Dendritic cell treated with granulocyte-macrophage colony-stimulating factor and Interleukin-4, amounts not matched to agents 40 ng/mL and 50 ng/mL, for 4 days (primary cell): ENCODE results near the gene ANKS6.

ENCODE experiments used
- H3K27ac Mint-ChIP-seq: one replicate; pipeline ENCODE4 v1.8.0; 2022; ENCODE audit warnings: mild to moderate bottlenecking, mixed read lengths
- H3K27me3 Mint-ChIP-seq: one replicate; pipeline ENCODE4 v1.8.0; 2022; ENCODE audit warnings: mild to moderate bottlenecking, mixed read lengths
- H3K36me3 Mint-ChIP-seq: one replicate; pipeline ENCODE4 v1.8.0; 2022; ENCODE audit warnings: low read depth, mixed read lengths
- H3K4me1 Mint-ChIP-seq: one replicate; pipeline ENCODE4 v1.8.0; 2022; ENCODE audit warnings: low read depth, mixed read lengths
- H3K4me3 Mint-ChIP-seq: one replicate; pipeline ENCODE4 v1.8.0; 2022; ENCODE audit warnings: mild to moderate bottlenecking, moderate library complexity, mixed read lengths
- H3K9me3 Mint-ChIP-seq: one replicate; pipeline ENCODE4 v1.8.0; 2022; ENCODE audit warnings: mixed read lengths
- intact Hi-C: fragments of 100-400 bp; cut with micrococcal nuclease; formaldehyde crosslinking; loops from one replicate; pipeline ENCODE4 v1.15.0; 2022

Gene ANKS6

DNA sequence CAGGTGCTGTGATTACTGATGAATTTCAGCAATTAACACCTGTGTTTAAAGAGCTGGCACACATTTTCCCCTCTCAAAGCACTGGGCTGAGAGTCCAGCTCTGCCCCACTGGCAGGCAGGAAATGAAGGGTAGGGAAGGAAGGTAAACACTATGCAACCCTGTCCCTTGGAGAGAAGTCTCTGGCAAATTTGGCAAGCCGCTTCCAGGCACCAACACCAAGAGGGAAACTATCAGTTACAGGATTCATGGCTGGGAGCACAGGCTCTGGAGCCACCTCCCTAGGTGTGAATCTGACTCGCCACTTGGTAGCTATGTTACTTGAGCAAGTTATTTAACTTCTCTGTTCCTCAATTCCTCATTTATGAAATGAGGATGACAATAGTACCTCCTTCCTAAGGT is 3.3 kb downstream of the ANKS6 start:
- Mint-ChIP-seq H3K4me1 (peaks cover 24% of the 10 kb centered on the region), H3K27me3 (peaks cover 35% of the 10 kb centered on the region), H3K9me3 (peaks cover 3% of the 10 kb centered on the region), H3K36me3 (peaks cover 5% of the 10 kb centered on the region), H3K27ac (no peak overlapping the region), H3K4me3 (no peak overlapping the region)
- intact Hi-C loops: loop anchor here (5.0 kb wide), 1 partner anchor 256 kb away; no protein-coding TSS in a partner anchor

DNA sequence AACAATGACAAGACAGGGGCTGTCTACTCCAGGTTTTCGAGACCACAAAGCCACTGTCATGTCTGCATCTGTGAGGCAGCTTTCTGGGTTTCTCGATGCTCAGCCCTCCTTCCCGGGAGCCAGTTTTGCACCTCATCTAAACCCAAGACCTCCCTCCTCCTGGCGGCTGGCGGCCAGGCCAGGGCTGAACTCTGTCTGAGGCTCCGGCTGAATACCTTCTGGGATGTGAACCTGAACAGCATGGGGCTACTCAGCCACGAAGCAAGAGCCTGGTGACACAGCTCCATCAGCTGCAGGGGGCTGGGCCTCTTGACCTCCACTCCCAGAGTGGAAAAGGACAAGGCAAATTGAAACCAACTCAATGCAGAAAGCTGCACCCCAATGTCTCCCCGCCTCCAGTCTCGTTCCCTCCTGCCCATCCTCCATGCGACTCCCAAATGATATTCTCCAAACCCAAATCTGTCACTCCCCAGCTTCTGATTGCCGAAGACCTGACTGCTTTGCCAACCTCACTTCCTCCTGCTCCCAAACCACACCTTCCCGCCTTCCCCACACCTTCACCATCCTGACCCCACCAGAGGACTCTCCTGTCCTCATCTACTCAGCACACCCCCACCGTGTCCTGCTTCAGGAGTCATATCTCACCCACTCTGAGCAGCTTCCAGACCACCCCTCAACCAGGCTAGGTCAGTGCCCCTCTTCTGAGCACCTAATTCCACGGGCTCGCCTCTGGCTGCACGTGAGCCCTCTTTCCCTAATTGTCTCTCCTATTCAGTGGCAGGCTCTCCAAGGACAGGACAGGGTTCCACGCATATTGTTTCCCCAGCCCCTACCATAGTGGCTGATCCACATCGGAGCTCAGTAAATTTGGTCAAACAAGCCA is 4.5 kb downstream of the ANKS6 start:
- Mint-ChIP-seq H3K27me3 (peaks cover 24% of the 10 kb centered on the region), H3K4me3 (no peak overlapping the region)

DNA sequence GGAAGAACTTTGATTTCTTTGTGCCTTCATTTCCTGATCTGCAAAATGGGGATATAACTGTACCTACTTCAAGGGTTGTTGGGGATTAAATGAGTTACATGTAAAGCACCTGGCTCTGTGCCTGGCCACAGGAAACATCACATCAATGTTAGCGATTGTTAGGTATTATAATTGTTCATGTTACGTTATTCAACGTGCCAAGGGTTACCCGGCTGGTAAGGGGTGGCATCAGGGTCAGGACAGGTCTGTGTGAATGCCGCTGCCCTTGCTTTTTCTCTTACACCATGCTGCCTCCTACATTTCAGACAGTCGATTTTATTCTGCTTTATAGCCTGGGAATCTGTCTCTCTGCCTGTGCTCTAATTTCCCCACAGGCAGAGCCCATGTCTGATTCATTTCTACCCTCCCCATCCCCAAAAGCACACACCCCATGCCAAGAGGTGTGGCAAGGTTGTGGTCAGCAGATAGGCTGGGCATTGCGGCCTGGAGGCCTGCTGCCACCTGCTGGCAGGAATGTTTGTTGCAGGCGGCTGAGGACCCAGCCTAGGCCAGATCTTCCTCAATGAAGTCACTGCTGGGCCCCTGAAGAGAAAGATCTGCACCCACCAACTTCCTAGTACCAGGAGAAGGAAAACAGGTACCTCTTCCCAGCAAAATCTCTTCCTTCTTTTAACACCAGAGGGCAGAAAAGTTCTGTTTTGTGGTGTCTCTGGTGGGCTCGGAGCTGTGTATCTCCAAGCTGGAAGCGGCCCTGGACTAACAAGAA is 5.3 kb downstream of the ANKS6 start:
- peaks cover 14% of the 10 kb centered on the region for H3K4me1 Mint-ChIP-seq
- intact Hi-C loops: loop anchor here (1.0 to 5.0 kb wide), 2 partner anchors 254 to 476 kb away; no protein-coding TSS in a partner anchor
- H3K27me3 Mint-ChIP-seq: peaks cover 21% of the 10 kb centered on the region
- H3K27ac Mint-ChIP-seq: no peak overlapping the region
- no peaks in the 10 kb centered on the region for H3K36me3 Mint-ChIP-seq
- H3K4me3 Mint-ChIP-seq: no peak overlapping the region
- no peaks in the 10 kb centered on the region for H3K9me3 Mint-ChIP-seq

More for the DNA sequence above, 4.5 kb downstream of the ANKS6 start:
- Mint-ChIP-seq H3K9me3 (no peaks in the 10 kb centered on the region), H3K4me1 (peaks cover 18% of the 10 kb centered on the region), H3K27ac (no peak overlapping the region), H3K36me3 (peaks cover 4% of the 10 kb centered on the region)
- intact Hi-C loops: loop anchor here (1.0 to 5.0 kb wide), 2 partner anchors 255 to 477 kb away; no protein-coding TSS in a partner anchor

DNA sequence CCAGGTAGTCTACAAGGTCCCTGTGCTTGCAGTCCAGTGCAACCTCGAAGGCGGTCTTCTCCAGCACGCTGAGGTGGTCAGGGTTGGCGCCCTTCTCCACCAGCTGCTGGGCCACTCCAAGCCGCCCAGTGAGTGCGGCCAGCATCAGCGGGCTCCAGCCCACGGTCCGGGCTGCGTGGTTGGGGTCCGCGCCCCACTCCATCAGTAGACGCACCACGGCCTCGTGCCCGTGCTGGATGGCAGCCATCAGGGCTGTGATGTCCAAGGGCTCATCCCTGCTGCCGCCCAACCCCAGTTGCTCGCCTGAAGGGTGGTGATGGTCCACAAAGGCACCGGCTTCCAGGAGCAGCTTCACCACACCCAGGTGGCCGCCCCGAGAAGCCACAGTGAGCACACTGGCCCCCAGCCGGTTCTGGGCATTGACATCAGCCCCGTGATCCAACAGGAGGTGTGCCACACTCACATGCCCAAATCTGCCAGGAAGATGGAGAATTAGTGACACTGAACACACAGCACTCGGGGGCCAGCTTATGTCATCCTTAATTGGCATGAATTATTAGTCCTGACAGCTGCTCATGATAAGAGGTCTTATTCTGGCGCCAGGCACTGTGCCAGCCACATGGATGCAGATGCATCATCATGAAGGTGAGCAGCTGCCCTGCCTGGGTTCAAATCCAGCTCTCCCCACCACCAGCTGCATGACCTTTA is 6.1 kb downstream of the ANKS6 start:
- Mint-ChIP-seq H3K27me3 (peaks cover 15% of the 10 kb centered on the region), H3K4me3 (no peak overlapping the region), H3K9me3 (no peaks in the 10 kb centered on the region), H3K4me1 (peaks cover 9% of the 10 kb centered on the region), H3K36me3 (no peaks in the 10 kb centered on the region), H3K27ac (no peak overlapping the region)
- intact Hi-C loops: loop anchor here (5.0 kb wide), 1 partner anchor 253 kb away; no protein-coding TSS in a partner anchor

DNA sequence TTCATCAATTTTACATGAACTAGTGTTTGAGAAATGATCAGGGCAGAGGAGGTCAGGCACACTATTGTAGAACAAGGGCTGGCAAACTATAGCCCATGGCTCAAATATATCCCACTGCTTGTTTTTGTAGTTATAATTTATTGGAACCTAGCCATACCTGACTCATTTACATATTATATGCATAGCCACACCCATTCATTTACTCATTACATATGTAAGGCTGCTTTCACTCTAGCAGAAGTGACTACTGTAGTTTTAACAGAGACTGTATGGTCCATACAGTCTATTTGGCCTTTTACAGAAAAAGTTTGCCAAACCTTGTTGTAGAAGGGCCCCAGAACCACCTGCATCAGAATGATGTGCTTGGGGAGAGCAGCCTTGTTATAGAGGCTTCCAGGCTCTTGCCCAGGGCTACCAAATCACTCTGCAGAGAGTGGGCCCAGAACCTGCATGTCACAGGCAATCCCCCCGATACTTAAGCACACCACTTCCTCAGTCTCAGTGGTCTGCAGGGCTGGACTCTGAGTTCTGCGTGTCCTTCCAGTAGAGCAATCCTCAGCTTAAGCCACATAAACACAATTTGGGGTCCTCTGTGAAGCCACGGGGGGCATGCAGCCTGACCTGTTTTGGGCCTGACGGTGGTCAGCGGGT is 6.7 kb downstream of the ANKS6 start:
- Mint-ChIP-seq H3K9me3 (no peaks in the 10 kb centered on the region), H3K27me3 (peaks cover 9% of the 10 kb centered on the region), H3K36me3 (no peaks in the 10 kb centered on the region), H3K27ac (no peak overlapping the region), H3K4me3 (no peak overlapping the region), H3K4me1 (peaks cover 5% of the 10 kb centered on the region)
- intact Hi-C loops: loop anchor here (5.0 kb wide), 1 partner anchor 252 kb away; no protein-coding TSS in a partner anchor

DNA sequence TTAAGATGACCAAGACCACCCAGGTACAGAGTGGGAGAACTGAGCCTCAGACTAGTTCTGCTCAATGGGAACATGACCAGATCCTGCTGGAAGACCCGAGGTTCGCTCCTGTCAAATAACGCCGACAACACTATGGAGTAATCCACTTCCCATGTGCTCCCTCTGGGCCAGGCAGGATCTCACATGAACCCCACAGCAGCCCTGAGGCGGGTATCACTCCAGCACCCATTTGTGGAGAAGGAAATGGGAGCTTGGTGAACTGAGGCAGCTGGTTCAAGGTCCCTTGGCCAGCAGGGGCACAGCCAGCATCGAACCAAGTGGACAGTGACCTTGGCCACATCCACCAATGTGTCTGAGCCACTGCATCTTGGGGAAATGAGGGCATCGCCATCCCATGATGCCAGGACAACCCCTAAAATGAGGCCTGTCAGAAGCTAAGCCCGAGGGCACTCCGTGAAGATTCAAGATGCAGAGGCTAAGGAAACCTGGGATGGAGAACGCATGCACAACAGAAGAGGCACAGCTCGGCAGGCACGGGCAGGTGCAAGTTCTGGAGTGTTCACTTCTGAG is 8.5 kb downstream of the ANKS6 start:
- no peak overlapping the region for H3K4me3 Mint-ChIP-seq
- peaks cover 5% of the 10 kb centered on the region for H3K27me3 Mint-ChIP-seq
- H3K27ac Mint-ChIP-seq: no peak overlapping the region
- H3K9me3 Mint-ChIP-seq: no peaks in the 10 kb centered on the region
- intact Hi-C loops: no loop called here
- H3K4me1 Mint-ChIP-seq: peaks cover 14% of the 10 kb centered on the region
- no peaks in the 10 kb centered on the region for H3K36me3 Mint-ChIP-seq

DNA sequence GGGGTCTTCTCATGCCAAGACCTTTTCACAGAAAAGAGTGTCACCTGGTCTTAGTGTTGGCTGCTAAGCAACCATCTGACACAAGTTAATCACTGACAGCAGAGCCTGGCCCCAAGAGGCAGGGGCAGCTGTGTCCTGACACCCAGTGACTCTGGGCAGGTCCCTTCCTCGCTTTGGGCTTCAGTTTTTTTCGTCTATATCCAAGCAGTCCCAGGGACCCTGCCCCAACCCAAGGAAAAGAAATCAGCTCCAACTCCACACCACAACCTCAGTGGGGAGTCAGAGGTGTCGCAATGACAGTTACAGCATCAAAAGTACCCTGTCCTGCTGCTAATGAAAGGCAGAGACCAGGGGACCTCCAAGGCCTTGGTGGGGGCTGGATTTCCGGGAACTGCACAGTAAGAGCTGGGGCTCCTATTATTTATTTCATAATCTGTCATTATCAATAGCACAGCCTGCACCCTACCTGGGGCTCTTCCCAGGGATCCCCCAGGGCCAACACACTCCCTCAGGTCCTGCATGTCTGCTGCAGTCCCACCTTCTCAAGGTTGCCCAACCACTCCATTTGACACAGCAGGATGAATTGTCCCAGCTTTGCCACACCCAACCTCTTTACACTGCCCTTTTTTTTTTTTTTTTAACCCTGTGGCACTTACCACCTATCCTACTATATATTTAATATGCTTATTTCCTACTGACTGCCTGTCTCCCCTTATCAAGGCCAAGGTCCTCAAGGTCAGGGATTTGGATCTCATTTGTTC is 9.4 kb downstream of the ANKS6 start:
- peaks cover 24% of the 10 kb centered on the region for H3K4me1 Mint-ChIP-seq

DNA sequence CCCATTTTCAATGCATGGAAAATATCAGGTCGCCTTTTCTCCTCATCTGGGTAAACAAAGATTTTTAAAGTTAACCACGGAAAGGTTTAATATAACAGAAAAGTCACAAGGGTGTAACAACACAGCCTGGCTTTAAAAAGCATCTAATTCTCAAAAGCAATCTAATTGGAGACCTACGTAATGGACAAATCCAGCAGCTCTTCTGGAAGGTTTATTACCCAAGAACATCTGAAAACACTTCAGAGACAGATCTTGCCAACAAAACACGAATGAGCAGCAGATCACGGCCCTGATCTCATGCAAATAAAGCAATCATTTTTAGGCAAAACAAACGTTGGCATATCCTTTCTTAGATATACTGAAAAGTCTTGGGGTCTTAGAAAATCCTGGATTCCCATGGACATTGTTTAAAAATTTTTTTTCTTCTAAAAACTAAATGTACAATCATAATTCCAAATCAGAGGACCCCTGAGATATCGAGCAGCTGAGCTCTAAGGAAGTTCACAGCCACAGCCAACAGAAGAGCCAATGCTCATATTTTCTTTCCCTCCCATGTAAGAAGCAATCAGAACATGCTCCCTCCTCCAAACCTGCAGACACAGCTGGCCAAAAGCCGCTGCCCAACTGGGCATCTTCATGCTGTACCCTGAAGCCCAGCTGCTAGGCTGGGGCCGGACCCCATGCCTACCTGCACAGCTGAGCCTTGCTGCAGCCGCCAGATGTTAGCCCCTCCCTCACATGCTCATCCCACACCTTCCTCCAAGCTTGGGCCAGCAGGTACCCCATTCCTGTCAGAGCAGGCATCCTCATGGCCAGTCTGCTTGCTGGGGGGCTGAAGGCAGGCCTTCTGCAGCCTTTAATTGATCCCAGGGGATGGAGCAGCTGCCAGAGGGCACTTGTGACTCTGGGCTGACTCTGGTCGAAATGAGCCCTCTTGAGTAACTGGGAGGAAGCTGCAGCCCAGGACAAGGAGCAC is 11.2 kb downstream of the ANKS6 start:
- no peak overlapping the region for H3K4me3 Mint-ChIP-seq
- H3K9me3 Mint-ChIP-seq: no peaks in the 10 kb centered on the region
- H3K4me1 Mint-ChIP-seq: peaks cover 19% of the 10 kb centered on the region
- intact Hi-C loops: no loop called here
- H3K36me3 Mint-ChIP-seq: no peaks in the 10 kb centered on the region
- no peak overlapping the region for H3K27ac Mint-ChIP-seq
- no peaks in the 10 kb centered on the region for H3K27me3 Mint-ChIP-seq

More for the DNA sequence above, 9.4 kb downstream of the ANKS6 start:
- peaks cover 1% of the 10 kb centered on the region for H3K27me3 Mint-ChIP-seq
- no peak overlapping the region for H3K4me3 Mint-ChIP-seq
- no peaks in the 10 kb centered on the region for H3K36me3 Mint-ChIP-seq
- intact Hi-C loops: no loop called here
- no peaks in the 10 kb centered on the region for H3K9me3 Mint-ChIP-seq
- no peak overlapping the region for H3K27ac Mint-ChIP-seq

DNA sequence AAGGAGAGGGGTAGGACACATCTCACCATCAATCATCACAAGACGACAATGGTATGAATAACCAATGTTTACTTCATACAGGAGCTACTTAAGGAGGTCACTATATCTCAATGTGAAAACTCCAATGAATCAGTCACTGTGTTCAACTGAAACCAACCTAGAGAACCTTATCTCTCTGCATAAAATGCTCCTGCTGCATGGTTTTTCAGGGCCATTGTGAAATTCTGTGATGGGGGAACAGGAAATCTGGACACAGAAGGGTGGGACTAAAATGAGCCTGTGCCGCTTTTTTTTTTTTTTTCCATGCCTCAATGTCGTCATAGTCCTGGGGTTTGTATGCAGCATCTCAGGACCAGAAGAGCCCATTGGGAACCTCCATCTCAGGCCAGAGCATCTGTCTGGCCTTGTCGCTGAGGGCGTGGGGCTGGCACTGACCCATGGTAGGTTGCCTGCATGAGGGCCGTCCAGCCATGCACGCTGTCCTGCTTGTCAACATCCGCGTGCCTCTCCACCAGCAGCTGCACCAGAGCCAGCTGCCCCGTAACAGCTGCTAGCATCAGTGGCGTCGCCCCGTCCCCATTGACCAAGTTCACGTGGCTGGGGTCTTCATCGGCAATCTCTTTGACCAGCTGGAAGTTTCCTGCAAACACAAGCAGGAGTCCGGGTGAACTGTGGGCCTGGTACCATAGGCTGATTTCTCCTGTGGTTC is 12.7 kb downstream of the ANKS6 start:
- Mint-ChIP-seq H3K4me3 (no peak overlapping the region), H3K27me3 (no peaks in the 10 kb centered on the region), H3K27ac (no peak overlapping the region), H3K36me3 (no peaks in the 10 kb centered on the region), H3K4me1 (peaks cover 19% of the 10 kb centered on the region), H3K9me3 (no peaks in the 10 kb centered on the region)
- intact Hi-C loops: no loop called here

DNA sequence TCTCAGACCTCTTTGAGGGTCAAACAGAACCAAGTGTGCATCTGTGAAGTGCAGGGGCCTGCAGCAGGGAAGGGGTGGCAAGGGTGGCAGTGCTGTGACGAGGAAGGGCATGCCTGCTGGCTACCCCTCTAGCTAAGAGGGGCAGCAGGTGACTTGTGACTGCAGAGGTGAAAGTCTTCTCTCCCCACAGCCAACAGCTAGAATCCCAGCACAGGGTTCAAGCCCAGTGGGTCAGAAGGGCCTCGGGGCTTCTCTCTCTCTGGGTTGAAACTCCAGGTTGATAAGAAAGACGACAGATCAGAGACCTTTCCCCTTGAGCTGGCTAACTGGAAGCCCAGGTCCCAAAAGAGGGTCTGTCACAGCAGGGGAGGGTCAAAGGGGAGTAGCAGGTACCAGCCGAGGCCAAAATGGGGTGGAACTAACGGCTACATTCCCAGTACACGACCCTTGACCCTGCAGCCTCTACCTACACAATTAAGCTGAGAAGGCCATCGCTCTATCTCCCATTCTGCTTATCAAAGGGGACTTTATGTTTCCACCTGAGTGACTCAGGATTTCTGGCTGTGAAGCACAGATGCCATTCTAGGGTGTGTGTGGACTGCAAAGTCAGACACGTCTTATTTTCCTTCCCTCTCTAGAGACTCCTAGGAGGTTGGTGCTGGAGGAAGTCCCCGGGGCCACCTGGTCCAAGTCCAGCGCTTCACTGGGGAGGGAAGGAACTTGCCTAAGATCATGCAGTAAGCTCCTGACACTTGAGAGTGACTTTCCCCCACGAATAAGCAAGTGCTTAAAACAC is 14.6 kb downstream of the ANKS6 start:
- no peak overlapping the region for H3K27ac Mint-ChIP-seq
- no peaks in the 10 kb centered on the region for H3K9me3 Mint-ChIP-seq
- intact Hi-C loops: no loop called here
- H3K4me3 Mint-ChIP-seq: no peak overlapping the region
- H3K27me3 Mint-ChIP-seq: no peaks in the 10 kb centered on the region
- H3K4me1 Mint-ChIP-seq: peaks cover 19% of the 10 kb centered on the region
- H3K36me3 Mint-ChIP-seq: no peaks in the 10 kb centered on the region
